ENCODE data around the gene SETD6. TPM values are rescaled to one million over a fixed set of nuclear protein-coding genes. Genes with fewer than 3 reads are reported as not detected.

SETD6 gene
- total and polyA plus RNA-seq, 4 donors: 10.6 to 21.5 (median 15.6) TPM

GRCh38 chr16:58509256-58510096, 5.8 kb upstream of the SETD6 start:
- DNase-seq (no peak), ATAC-seq (ENCODE audit: insufficient read depth, low FRiP score) (no peak)
- no peak overlapping the region for H3K4me3 ChIP-seq
- H3K27me3 ChIP-seq (ENCODE audit: control insufficient read depth in 3 of 3, insufficient read depth in 3 of 3, low read length in 2 of 3): no peaks in the 10 kb centered on the region
- no peak overlapping the region for H3K27ac ChIP-seq (ENCODE audit: low read depth in 1 of 2, low read length in 1 of 2)
- no peak overlapping the region for H3K9ac ChIP-seq (ENCODE audit: insufficient read depth in 1 of 2, low read length in 2 of 2)
- H3K36me3 ChIP-seq (ENCODE audit: control insufficient read depth in 4 of 4, insufficient read depth in 4 of 4, low read length in 4 of 4): peaks cover 0 to 17% (median 0%) of the 10 kb centered on the region in 4 donors
- no peak for TF ChIP-seq CTCF (IDR thresholded peaks at IDR 0.05; ENCODE audit: control extremely low read depth, extremely low read depth)
- H3K9me3 ChIP-seq (ENCODE audit: control insufficient read depth in 4 of 4, insufficient read depth in 3 of 4, low read length in 3 of 4): no peaks in the 10 kb centered on the region
- no peaks in the 10 kb centered on the region for H3K4me1 ChIP-seq (ENCODE audit: control insufficient read depth in 5 of 5, insufficient read depth in 5 of 5, low read length in 5 of 5)
- 92 to 95% methylated on average over 9 of the region's 9 CpGs for WGBS, 2 donors

DNA sequence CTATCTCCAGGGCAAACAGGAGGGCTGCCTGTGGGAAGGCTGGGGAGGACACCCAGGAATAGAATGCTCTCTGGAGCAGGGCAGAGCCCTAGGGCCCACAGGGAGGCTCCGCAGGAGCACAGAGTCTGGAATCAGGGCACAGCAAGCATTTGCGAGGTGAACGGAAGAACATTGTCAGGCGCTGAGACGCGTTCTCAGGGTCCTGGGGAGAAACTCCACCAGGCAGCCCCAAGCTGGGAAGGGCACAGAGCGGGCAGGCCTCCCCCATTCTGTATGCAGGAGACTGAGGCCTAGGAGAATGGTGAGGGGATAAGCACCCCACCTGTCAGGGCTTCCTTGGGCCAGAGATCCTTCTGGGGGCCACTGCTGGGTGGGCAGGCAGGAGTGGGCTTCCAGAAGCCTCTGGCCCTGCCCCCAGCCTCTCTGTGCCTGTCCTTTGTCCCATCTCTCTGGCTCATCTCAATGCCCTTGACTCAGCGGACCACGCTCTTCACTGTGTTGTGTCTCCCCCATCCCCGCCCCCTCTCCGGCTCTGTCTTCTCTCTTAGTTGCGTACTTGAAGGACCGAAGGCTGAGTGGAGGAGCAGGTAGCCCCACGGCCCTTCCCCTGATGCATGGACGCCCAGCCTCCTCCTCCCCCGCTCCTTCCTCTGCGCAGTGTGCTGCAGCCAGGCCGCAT, 5.1 kb upstream of the SETD6 start:
- Histone ChIP-seq H3K27ac (ENCODE audit: low read depth in 1 of 2, low read length in 1 of 2) (no peak overlapping the region), H3K4me1 (ENCODE audit: control insufficient read depth in 5 of 5, insufficient read depth in 5 of 5, low read length in 5 of 5) (peaks cover 0 to 3% (median 0%) of the 10 kb centered on the region in 5 donors), H3K4me3 (no peak overlapping the region), H3K36me3 (ENCODE audit: control insufficient read depth in 4 of 4, insufficient read depth in 4 of 4, low read length in 4 of 4) (peaks cover 0 to 17% (median 0%) of the 10 kb centered on the region in 4 donors), H3K9ac (ENCODE audit: insufficient read depth in 1 of 2, low read length in 2 of 2) (no peak overlapping the region), H3K27me3 (ENCODE audit: control insufficient read depth in 3 of 3, insufficient read depth in 3 of 3, low read length in 2 of 3) (no peaks in the 10 kb centered on the region), H3K9me3 (ENCODE audit: control insufficient read depth in 4 of 4, insufficient read depth in 3 of 4, low read length in 3 of 4) (no peaks in the 10 kb centered on the region)
- 91 to 96% methylated on average over 18 of the region's 18 CpGs for WGBS, 2 donors
- TF ChIP-seq CTCF (IDR thresholded peaks at IDR 0.05; ENCODE audit: control extremely low read depth, extremely low read depth): no peak
- DNase-seq: no peak
- no peak for ATAC-seq (ENCODE audit: insufficient read depth, low FRiP score)

GRCh38 chr16:58510776-58511628, 4.3 kb upstream of the SETD6 start:
- DNase-seq (no peak), ATAC-seq (ENCODE audit: insufficient read depth, low FRiP score) (no peak)
- H3K4me1 ChIP-seq (ENCODE audit: control insufficient read depth in 5 of 5, insufficient read depth in 5 of 5, low read length in 5 of 5): peaks cover 0 to 3% (median 0%) of the 10 kb centered on the region in 5 donors
- no peaks in the 10 kb centered on the region for H3K27me3 ChIP-seq (ENCODE audit: control insufficient read depth in 3 of 3, insufficient read depth in 3 of 3, low read length in 2 of 3)
- H3K27ac ChIP-seq (ENCODE audit: low read depth in 1 of 2, low read length in 1 of 2): no peak overlapping the region
- 90 to 93% methylated on average over 25 to 30 of the region's 30 CpGs for whole genome bisulfite sequencing, 2 donors
- H3K9ac ChIP-seq (ENCODE audit: insufficient read depth in 1 of 2, low read length in 2 of 2): no peak overlapping the region
- no peak overlapping the region for H3K4me3 ChIP-seq
- no peak for TF ChIP-seq CTCF (IDR thresholded peaks at IDR 0.05; ENCODE audit: control extremely low read depth, extremely low read depth)
- peaks cover 0 to 17% (median 0%) of the 10 kb centered on the region in 4 donors for H3K36me3 ChIP-seq (ENCODE audit: control insufficient read depth in 4 of 4, insufficient read depth in 4 of 4, low read length in 4 of 4)
- H3K9me3 ChIP-seq (ENCODE audit: control insufficient read depth in 4 of 4, insufficient read depth in 3 of 4, low read length in 3 of 4): no peaks in the 10 kb centered on the region

Measured in lung (tissue), 12 donors.